GM23248 (cell line): ENCODE data around the gene OPCML.

Source experiments
- EZH2 ChIP-seq: fragments of 200-600 bp; sonication (generic); IDR thresholded peaks from 2 replicates; pipeline ENCODE4 v1.6.1; 2018; ENCODE audit warnings: antibody characterized with exemption, mild to moderate bottlenecking; ENCODE audit not compliant: insufficient read depth, poor library complexity, severe bottlenecking
- EZH2phosphoT487 ChIP-seq: fragments of 200-600 bp; sonication (generic); IDR thresholded peaks from 2 replicates; pipeline ENCODE4 v1.6.1; 2018; ENCODE audit warnings: antibody characterized with exemption, moderate library complexity, mild to moderate bottlenecking, low read depth; ENCODE audit not compliant: insufficient read depth

DNA sequence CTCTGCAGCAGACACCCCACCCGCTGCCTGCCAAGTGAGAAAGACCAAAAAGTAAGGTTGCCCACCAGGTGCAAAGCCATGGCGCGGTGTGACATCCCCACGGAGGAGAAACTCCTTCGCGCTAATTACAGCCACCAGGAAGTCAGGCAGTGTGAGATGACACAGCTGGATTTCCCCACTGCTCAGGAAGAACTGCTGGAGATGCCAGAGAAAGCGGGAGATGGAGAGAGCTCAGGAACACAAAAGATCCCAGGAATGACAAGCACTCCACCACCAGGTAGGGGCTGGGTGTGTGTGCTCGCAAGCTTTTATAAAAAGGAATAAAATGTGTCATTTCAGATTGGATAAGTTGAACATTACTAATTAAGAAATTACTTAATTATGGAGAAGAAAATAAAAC lies 292.7 kb downstream of the OPCML start:
- TF ChIP-seq EZH2 (no peak), EZH2phosphoT487 (no peak)
